ENCODE data around the gene GFAP.
A peak's percentile ranks its signal among the peaks of the same experiment; 100 is the strongest.

The GFAP gene

GRCh38 chr17:44911133-44912001 is 3.9 kb downstream of the GFAP start:
- TF ChIP-seq TAF1 (IDR thresholded peaks at IDR 0.05; ENCODE audit: borderline replicate concordance, low read depth, low read length), result no peak
- no peak for TF ChIP-seq POLR2A (IDR thresholded peaks at IDR 0.05; ENCODE audit: low read depth, low read length)
- TF ChIP-seq POLR2AphosphoS5 (IDR thresholded peaks at IDR 0.05; ENCODE audit: low read depth, low read length), result no peak
- DNase-seq (ENCODE audit: insufficient read length) (no peak), FAIRE-seq (peak; percentile 83)

- TF ChIP-seq POLR2A (IDR thresholded peaks at IDR 0.05; ENCODE audit: low read depth, low read length) (no peak), POLR2AphosphoS5 (IDR thresholded peaks at IDR 0.05; ENCODE audit: low read depth, low read length) (no peak), TAF1 (IDR thresholded peaks at IDR 0.05; ENCODE audit: borderline replicate concordance, low read depth, low read length) (no peak)
- DNase-seq (ENCODE audit: insufficient read length) (no peak), FAIRE-seq (no peak)
Measured at GRCh38 chr17:44910231-44911106, 4.8 kb downstream of the GFAP start.

- DNase-seq (ENCODE audit: insufficient read length), result no peak
- no peak for TF ChIP-seq TAF1 (IDR thresholded peaks at IDR 0.05; ENCODE audit: borderline replicate concordance, low read depth, low read length)
- TF ChIP-seq POLR2AphosphoS5 (IDR thresholded peaks at IDR 0.05; ENCODE audit: low read depth, low read length), result no peak
- no peak for TF ChIP-seq POLR2A (IDR thresholded peaks at IDR 0.05; ENCODE audit: low read depth, low read length)
- FAIRE-seq, result no peak
Measured at GRCh38 chr17:44909681-44910144, 5.6 kb downstream of the GFAP start.

- TF ChIP-seq POLR2AphosphoS5 (IDR thresholded peaks at IDR 0.05; ENCODE audit: low read depth, low read length) (no peak), POLR2A (IDR thresholded peaks at IDR 0.05; ENCODE audit: low read depth, low read length) (no peak), TAF1 (IDR thresholded peaks at IDR 0.05; ENCODE audit: borderline replicate concordance, low read depth, low read length) (no peak)
- DNase-seq (ENCODE audit: insufficient read length) (no peak), FAIRE-seq (no peak)
Measured at GRCh38 chr17:44908761-44909326, 6.5 kb downstream of the GFAP start.

- FAIRE-seq, result no peak
- no peak for DNase-seq (ENCODE audit: insufficient read length)
- TF ChIP-seq POLR2A (IDR thresholded peaks at IDR 0.05; ENCODE audit: low read depth, low read length), result no peak
- no peak for TF ChIP-seq POLR2AphosphoS5 (IDR thresholded peaks at IDR 0.05; ENCODE audit: low read depth, low read length)
- TF ChIP-seq TAF1 (IDR thresholded peaks at IDR 0.05; ENCODE audit: borderline replicate concordance, low read depth, low read length), result no peak
Measured at GRCh38 chr17:44907729-44908470, 7.4 kb downstream of the GFAP start.

- no peak for DNase-seq (ENCODE audit: insufficient read length)
- no peak for TF ChIP-seq POLR2A (IDR thresholded peaks at IDR 0.05; ENCODE audit: low read depth, low read length)
- TF ChIP-seq TAF1 (IDR thresholded peaks at IDR 0.05; ENCODE audit: borderline replicate concordance, low read depth, low read length), result no peak
- TF ChIP-seq POLR2AphosphoS5 (IDR thresholded peaks at IDR 0.05; ENCODE audit: low read depth, low read length), result no peak
- no peak for FAIRE-seq
Measured at GRCh38 chr17:44906763-44907728, 8.3 kb downstream of the GFAP start.

- no peak for DNase-seq (ENCODE audit: insufficient read length)
- FAIRE-seq, result no peak
Measured at GRCh38 chr17:44906010-44906646, 9.2 kb downstream of the GFAP start.

GRCh38 chr17:44905006-44906000 is 10.0 kb downstream of the GFAP start:
- TF ChIP-seq POLR2AphosphoS5 (IDR thresholded peaks at IDR 0.05; ENCODE audit: low read depth, low read length) (no peak), TAF1 (IDR thresholded peaks at IDR 0.05; ENCODE audit: borderline replicate concordance, low read depth, low read length) (no peak)
- no peak for FAIRE-seq
- DNase-seq (ENCODE audit: insufficient read length), result no peak

More at GRCh38 chr17:44906010-44906646, 9.2 kb downstream of the GFAP start:
- TF ChIP-seq POLR2A (IDR thresholded peaks at IDR 0.05; ENCODE audit: low read depth, low read length), result no peak
- no peak for TF ChIP-seq TAF1 (IDR thresholded peaks at IDR 0.05; ENCODE audit: borderline replicate concordance, low read depth, low read length)
